Lower lobe of right lung (tissue), 2 donors: ENCODE data around the gene PODXL. TPM values are rescaled to one million over a fixed set of nuclear protein-coding genes. Genes with fewer than 3 reads are reported as not detected.

Source experiments
- ATAC-seq, 2 donors: fragments of 200-7000 bp; cut with Tn5 transposase; one replicate each; pipeline ENCODE4 v1.9.1; 2020 to 2022; ENCODE audit warnings: mild to moderate bottlenecking in 2 of 2, moderate library complexity in 2 of 2
- DNase-seq: peaks from one replicate; pipeline ENCODE4 v3.0.0-alpha.2; 2020
- H3K27ac ChIP-seq: fragments of 200-600 bp; one replicate; pipeline ENCODE4 v1.8.0; 2022
- H3K27me3 ChIP-seq: fragments of 200-600 bp; one replicate; pipeline ENCODE4 v1.8.0; 2022; ENCODE audit warnings: low read depth
- H3K36me3 ChIP-seq: fragments of 200-600 bp; one replicate; pipeline ENCODE4 v1.8.0; 2022; ENCODE audit warnings: mild to moderate bottlenecking
- H3K4me1 ChIP-seq: fragments of 200-600 bp; one replicate; pipeline ENCODE4 v1.8.0; 2022
- H3K4me3 ChIP-seq: fragments of 200-600 bp; one replicate; pipeline ENCODE4 v1.8.0; 2022; ENCODE audit warnings: mild to moderate bottlenecking
- H3K9me3 ChIP-seq: fragments of 200-600 bp; one replicate; pipeline ENCODE4 v1.8.0; 2022
- intact Hi-C: fragments of 100-400 bp; cut with DNase I; formaldehyde crosslinking; loops from one replicate; pipeline ENCODE4 v1.11.0; 2022
- total RNA-seq: library from RNA; stranded (reverse); fragmentation: NEBNext Ultra II Directional; extraction: Animal tissue kit (Norgen Biotek cat#: 25700); gene quantifications from one replicate; pipeline ENCODE4 v1.2.1, GENCODE V29; 2021
- TF ChIP-seq, protein P1 (sequence below): fragments of 200-600 bp; IDR thresholded peaks from one replicate; pipeline ENCODE4 v1.8.0; 2022; ENCODE audit warnings: antibody characterized with exemption, mild to moderate bottlenecking
- donor health status: DM: no; HTN: yes; CAD: no; lungs with severe emphysema.

PODXL gene
- total RNA-seq, 1 donor from 2014 or later: 116 TPM

DNA sequence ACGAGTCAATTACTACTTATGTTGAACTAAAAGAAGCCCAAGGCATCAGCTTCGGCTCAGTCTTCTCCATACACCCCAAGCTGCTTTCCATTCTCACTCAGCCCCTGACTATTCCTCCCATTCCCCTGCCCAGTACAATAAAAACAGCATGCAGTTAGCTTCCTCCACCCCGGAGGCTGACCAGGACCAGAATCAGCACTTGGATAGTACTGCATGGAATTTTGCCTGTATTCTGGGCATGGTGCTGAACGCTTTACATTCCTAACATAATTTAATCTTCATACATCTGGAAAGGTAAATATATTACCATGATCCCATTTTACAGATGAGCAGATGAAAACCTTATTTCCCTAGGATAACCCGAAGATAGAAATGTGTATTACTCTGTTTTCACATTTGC, 7.5 kb upstream of the PODXL start:
- TF ChIP-seq, protein P1, sequence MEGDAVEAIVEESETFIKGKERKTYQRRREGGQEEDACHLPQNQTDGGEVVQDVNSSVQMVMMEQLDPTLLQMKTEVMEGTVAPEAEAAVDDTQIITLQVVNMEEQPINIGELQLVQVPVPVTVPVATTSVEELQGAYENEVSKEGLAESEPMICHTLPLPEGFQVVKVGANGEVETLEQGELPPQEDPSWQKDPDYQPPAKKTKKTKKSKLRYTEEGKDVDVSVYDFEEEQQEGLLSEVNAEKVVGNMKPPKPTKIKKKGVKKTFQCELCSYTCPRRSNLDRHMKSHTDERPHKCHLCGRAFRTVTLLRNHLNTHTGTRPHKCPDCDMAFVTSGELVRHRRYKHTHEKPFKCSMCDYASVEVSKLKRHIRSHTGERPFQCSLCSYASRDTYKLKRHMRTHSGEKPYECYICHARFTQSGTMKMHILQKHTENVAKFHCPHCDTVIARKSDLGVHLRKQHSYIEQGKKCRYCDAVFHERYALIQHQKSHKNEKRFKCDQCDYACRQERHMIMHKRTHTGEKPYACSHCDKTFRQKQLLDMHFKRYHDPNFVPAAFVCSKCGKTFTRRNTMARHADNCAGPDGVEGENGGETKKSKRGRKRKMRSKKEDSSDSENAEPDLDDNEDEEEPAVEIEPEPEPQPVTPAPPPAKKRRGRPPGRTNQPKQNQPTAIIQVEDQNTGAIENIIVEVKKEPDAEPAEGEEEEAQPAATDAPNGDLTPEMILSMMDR: no peak
- intact Hi-C loops: no loop called here
- Histone ChIP-seq H3K27me3 (no peaks in the 10 kb centered on the region), H3K9me3 (no peaks in the 10 kb centered on the region), H3K27ac (no peak overlapping the region), H3K4me1 (no peaks in the 10 kb centered on the region), H3K4me3 (no peak overlapping the region), H3K36me3 (no peaks in the 10 kb centered on the region)
- DNase-seq (no peak), ATAC-seq (no peak)

DNA sequence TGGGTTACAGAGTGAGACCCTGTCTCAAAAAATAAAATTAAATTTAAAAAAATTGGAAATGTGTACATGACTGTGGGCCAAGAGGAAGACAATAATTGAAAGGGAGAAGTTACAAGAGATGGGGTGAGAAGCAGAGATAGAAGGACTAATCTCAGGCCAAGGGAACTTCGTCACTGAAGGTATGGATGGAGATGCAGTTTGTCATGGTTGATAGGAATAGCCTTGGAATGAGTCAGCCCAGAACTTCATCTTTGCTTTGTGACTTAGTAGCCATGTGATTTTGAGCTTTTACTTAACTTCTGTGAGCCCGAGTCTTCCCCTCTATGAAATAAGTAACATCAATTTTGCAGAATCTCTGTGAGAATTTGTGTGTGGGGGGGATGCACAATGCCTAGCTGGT, 6.5 kb upstream of the PODXL start:
- Histone ChIP-seq H3K27ac (no peak overlapping the region), H3K4me3 (no peak overlapping the region), H3K9me3 (no peaks in the 10 kb centered on the region), H3K36me3 (no peaks in the 10 kb centered on the region), H3K27me3 (peaks cover 2% of the 10 kb centered on the region), H3K4me1 (peaks cover 6% of the 10 kb centered on the region)
- ATAC-seq (no peak), DNase-seq (no peak)
- TF ChIP-seq, protein P1: no peak
- intact Hi-C loops: no loop called here

- ATAC-seq: no peak
Observed at GRCh38 chr7:131560061-131560460, 3.6 kb upstream of the PODXL start.

DNA sequence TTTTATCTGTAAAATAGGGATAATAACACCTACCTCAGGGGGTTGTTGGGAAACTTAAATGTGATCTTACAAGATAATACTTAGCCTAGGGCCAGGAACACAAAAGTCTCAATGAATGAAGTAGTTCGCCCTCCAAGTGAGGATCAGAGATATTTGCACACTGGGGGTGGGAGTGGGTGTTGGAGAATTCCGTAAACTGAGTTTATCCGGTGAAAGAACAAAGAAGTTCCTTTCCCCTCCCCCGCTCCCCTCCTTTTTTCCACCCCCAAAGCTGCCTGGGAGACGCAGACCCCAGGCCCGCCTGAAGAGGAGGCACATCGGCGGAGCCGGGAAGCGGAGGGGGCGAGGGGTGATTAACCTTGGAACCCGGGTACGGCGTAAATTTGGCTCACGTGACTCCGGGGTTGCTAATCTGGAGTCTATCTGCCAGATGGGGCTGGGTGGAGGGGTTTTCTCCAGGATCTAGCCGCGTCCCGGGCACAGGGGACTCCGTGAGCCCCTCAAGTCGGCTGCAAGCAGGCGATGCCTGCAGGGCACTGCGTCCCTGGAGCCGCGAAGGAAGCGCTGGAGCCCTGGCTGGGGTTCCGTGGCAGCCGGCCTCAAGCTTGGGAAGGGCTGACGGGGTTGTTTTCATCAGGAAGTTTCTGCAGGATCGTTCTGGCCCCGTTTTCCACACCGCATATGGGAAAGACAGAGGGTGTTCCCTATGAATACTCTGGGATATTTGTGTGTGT, 1.4 kb upstream of the PODXL start:
- Histone ChIP-seq H3K9me3 (no peaks in the 10 kb centered on the region), H3K27ac (peak overlapping the region; percentile 76), H3K4me1 (peaks cover 19% of the 10 kb centered on the region), H3K27me3 (peaks cover 8% of the 10 kb centered on the region), H3K4me3 (peak overlapping the region; percentile 77), H3K36me3 (no peaks in the 10 kb centered on the region)
- intact Hi-C loops: no loop called here
- TF ChIP-seq, protein P1: no peak
- no peak for DNase-seq
- no peak for ATAC-seq

More at GRCh38 chr7:131560061-131560460, 3.6 kb upstream of the PODXL start:
- TF ChIP-seq, protein P1: no peak
- H3K9me3 ChIP-seq: no peaks in the 10 kb centered on the region
- DNase-seq: no peak
- intact Hi-C loops: no loop called here
- H3K27me3 ChIP-seq: peaks cover 8% of the 10 kb centered on the region
- H3K4me1 ChIP-seq: peaks cover 19% of the 10 kb centered on the region
- H3K36me3 ChIP-seq: no peaks in the 10 kb centered on the region
- H3K27ac ChIP-seq: no peak overlapping the region
- H3K4me3 ChIP-seq: no peak overlapping the region

DNA sequence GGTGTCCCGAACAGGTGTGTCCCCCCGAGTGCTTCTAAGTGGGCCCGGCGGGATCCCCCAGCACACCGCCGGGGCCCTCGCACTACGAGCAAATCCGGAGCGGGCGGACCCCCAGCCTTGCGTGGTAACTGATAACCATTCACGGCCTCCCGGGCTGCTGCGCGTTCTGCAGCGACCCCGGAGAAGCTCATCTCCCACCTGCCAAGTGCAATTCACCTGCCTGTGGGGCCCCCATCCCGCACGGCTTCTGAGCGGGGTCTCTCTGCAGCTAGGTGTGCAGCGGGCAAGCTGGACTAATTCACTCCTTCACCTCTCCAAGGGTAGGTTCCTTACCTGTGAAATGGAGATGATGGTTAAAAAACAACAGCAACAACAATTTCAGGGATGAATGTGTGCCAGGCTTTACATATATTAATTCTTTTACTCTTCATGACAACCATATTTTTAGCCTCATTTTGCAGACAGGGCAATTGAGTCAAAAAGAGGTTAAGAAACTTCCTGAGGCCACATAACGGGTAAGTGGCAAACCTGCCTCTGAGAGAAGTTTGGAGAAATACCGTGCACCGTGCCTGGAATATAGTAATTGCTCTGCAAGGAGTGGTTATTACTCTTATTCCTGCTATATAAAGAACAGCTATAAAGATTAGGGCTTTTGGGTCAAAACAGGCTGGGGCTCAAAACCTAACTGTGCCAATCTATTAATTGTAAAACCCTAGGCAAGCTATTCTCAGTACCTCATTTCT, 652 bp upstream of the PODXL start:
- Histone ChIP-seq H3K27me3 (peaks cover 8% of the 10 kb centered on the region), H3K9me3 (no peaks in the 10 kb centered on the region), H3K36me3 (no peaks in the 10 kb centered on the region), H3K27ac (peak overlapping the region; percentile 76), H3K4me3 (peak overlapping the region; percentile 77), H3K4me1 (peaks cover 19% of the 10 kb centered on the region)
- TF ChIP-seq, protein P1: no peak
- ATAC-seq (no peak), DNase-seq (no peak)
- intact Hi-C loops: no loop called here
